HG02678 (cell line): ENCODE measurements around the gene RBM39.
"Not testable (repeated sequence)": the region's sequence is repeated elsewhere in the genome, so short reads cannot be mapped to it uniquely, and the experiment has no call there.

Experiments
- ATAC-seq: cut with Tn5 transposase; IDR thresholded peaks from one replicate; pipeline ENCODE4 v1.9.1; 2021; ENCODE audit warnings: mild to moderate bottlenecking, moderate library complexity; ENCODE audit not compliant: unreplicated experiment

RBM39 gene

DNA sequence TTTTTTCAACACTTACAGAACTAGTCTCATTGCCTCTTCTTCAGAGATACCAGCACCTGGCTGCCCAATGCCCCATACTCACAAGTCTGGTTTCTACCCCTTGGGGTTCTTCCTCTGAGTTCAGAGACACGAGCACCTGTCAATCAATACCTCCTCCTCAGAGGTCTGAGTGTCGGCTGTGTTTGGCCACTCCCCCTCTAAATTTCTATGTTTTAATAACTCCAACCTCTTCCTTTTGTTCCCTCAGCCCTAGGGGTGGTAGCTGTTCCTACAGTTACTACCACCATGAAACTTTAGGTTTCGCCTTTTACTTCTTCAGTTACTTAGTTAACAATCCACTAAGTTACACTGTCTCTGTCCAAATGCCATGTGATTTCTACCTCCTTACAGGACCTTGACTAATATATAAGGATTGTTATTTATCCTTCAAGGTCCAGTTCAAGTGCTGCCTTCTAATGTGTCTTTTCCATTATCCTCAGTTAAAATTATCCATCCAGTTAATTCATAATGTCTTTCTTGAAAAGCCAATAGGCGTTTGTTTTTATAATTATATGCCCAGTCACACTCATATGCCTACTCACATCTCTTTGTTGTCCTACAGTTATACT is 15.1 kb upstream of the RBM39 start:
- no peak for ATAC-seq

DNA sequence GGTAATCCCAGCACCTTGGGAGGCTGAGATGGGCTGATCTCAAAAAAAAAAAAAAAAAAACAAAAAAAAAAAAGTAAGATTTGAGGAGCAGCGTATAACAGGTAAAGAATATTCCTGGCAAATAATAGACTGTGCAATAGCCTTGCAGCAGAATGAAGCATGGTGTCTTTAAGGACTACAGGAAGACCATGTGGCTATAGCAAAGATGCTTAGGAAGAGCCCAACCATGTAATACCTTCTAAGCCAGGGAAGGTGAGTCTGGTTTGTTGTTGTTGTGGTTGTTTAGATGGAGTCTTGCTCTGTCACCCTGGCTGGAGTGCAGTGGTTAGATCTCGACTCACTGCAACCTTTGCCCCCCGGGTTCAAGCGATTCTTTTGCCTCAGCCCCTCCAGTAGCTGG is 14.3 kb upstream of the RBM39 start:
- ATAC-seq = no peak

DNA sequence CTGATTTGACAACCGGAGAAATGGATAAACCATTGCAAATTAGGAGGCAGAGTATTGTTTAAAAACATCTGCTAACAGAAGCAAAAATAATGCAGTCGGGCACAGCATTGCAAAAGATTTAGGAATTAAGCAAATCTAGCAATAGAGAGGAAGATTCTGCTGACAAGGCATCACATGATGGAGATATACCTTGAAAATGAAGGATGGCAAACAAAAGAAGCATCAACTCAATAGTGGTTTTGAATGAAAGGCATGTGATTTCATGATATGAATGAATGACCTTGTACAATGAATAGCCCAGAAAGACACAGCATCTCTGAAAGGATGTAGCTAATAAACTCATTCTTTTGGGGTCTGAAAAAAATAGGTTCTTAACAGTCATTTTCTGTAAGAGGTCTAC is 8.6 kb upstream of the RBM39 start:
- no peak for ATAC-seq

DNA sequence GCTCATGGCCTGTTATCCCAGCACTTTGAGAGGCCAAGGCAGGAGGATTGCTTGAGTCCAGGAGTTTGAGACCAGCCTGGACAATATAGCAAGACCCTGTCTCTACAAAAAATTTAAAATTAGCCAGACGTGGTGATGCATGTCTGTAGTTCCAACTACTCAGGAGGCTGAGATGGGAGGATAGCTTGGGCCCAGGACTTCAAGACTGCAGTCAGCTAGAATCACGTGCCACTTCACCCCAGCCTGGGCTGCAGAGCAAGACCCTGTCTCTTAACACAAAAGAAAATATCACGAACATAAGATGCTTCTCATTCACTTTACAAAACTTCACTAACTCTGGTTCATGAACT is 2.4 kb upstream of the RBM39 start:
- ATAC-seq = not testable (repeated sequence)

GRCh38 chr20:35743693-35744491 is 1.8 kb upstream of the RBM39 start:
- no peak for ATAC-seq

- ATAC-seq = peak; percentile 25
These were observed 872 bp upstream of the RBM39 start for GRCh38 chr20:35742741-35743523.

DNA sequence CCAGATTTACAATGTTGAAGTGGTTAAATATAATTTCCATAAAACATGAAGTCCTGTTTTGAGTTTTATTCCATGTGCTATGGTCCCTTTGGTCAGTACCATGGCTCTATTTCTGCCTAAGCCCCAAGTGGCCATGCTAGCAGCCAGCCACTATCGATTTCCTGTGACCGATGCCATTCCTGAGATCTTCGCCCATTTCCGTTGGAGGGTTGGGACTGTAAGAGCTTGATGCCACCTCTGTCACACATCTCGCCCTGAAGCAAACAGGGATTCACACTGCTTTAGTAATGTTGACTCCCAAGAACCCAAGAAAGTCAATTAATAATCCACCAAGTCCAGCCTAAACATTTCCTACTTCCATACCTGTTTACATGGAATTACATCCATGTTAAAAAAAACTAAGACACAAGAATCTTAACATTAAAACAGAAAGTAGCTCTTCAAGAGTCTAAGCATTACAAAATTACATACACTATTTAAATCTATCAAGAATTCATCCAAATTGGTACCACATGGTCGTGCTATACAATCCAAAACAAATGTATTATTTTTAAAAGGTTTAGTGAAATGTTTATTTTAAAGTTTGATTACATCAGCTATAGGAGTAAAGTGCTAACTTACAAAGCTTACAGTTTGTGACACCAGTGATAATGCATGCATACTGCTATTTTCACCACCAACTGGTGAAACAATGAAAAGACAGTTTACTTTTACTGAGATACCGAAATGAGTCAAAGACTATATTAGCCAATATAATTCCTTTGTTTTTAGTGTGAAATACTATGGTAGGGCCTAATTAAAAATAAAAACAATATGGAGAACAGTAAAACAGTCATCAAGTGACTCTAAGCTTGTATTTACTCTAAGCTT is 2.5 kb downstream of the RBM39 start:
- ATAC-seq = no peak

GRCh38 chr20:35738410-35739179 is 3.5 kb downstream of the RBM39 start:
- ATAC-seq = no peak

DNA sequence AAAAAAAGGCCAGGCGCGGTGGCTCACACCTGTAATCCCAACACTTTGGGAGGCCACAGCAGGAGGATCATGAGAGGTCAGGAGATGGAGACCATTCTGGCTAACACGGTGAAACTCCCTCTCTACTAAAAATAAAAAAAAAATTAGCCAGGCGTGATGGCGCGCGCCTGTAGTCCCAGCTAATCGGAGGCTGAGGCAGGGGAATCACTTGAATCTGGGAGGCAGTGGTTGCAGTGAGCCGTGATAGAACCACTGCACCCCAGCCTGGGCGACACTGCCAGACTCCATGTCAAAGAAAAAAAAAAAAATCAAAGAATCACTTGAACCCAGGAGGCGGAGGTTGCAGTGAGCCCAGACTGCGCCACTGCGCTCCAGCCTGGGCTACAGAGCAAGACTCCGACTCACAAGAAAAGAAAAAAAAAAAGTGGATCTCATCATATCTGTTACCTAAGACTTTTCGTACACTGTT is 4.2 kb downstream of the RBM39 start:
- ATAC-seq = no peak

DNA sequence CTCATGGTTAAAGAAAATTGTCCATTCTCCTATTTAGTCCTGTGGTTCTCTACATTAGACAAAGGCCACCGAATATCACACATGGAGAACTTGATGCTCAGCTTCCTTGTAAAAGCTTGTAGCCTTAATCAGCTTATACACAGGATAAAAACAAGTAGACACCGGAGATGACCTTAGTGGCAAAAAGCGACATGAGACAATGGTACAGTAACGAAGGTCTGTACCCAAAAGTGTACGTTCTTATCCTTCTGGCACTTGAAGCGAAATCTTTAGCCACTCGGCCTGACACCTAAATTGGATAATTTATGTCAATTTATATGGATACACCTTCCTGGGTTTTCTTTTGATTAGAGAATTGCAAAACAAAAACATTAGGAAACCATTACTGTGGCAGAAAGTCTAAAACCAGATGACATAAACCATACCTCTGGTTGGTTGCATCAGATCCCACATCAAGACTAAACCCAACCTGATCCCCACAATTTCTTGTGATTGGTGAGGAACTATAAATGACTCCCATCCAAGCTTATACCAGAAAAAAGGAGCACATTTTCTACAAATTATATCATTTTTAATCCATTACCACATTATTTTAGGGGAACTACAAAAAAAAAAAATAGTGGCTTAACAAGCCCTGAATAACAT is 6.1 kb downstream of the RBM39 start:
- ATAC-seq = no peak

GRCh38 chr20:35734777-35735649 is 7.0 kb downstream of the RBM39 start:
- ATAC-seq = no peak

DNA sequence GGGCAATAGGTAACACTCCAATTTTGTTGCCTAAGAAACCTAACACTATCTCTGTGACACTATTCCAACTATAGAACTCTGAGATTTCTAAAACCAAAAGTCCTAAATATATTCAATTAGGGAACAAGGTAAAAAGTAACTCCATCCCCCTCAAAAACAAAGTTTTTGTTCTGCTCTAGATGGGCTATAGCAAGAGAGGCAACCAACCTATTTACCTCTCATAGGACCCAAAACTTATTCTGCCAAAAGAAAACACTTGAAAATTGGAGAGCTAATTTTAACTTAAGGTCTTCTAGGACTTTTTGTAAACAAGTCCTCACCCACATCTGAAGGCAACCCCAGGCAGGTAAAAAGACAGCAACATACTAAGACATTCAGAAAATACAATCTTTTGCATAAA is 7.7 kb downstream of the RBM39 start:
- no peak for ATAC-seq

DNA sequence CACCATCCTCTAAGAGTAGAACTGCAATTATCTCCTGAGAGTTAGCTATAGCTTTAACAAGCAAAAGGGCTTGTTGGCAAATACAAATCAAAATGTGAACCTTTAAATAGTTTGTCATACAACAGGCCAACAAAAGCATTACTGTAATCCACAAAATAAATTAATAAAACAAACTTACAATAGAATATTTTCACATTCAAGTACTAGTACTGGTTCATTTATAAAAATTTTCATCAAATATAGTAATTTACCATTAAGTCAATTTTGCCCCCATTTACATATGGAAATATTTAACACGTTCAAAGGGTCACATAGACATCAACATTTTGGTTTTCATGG is 9.4 kb downstream of the RBM39 start:
- ATAC-seq = no peak

GRCh38 chr20:35731862-35732643 is 10.0 kb downstream of the RBM39 start:
- no peak for ATAC-seq

DNA sequence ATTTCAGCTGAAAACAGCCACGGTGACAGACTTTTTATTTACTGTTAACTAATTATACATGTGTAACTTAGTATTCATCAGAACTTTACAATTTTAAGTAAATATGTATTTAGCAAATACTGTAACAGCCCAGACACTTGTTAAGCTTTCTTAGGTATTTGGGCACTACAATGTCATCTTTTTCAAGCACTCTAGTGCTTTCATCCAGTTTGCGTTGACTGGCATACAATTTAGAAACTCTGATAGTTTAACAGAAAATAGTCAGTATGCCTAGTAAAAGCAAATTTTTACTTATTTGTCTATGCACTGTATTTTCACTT is 10.6 kb downstream of the RBM39 start:
- ATAC-seq = no peak

DNA sequence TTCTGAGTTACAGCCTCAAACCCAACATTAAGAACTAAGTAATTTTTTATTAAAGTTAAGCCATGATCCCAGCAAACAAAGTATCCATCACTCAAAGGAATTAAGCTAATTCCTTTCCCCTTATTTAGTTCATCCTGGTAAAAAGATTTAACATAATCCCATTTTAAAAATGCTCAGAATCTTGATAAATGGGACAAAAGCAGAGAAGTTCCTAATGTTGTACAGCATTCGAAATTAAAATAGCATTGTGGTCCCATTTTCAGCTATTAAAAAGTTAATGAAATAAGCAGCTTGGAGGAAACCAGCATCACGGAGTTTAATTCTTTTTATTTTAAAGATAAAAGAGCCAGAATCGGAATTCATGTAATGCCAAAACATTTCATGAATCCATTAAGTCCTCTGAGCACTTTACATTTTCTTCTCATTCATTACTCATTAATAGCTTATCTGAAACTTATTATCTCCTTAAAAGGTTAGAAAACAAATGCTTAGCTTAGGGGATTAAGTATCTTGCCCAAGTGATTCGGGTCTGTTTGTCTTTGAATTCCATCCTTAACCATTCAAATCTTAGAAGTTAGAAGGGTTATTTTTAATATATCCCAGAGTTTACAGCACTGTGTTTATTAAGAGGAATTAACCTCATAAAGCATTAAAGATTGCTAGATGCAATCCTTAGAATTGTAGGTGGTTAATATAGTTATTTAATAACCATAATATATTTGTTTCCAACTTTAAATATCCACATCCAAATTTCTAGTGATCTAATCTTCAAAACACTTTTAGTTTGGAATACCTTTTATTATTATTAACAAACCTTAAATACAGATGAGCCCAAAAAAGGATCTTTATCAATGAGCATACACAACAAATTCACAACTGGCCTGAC is 11.2 kb downstream of the RBM39 start:
- no peak for ATAC-seq
